ENCODE data around the gene CYB561.

CYB561 gene

DNA sequence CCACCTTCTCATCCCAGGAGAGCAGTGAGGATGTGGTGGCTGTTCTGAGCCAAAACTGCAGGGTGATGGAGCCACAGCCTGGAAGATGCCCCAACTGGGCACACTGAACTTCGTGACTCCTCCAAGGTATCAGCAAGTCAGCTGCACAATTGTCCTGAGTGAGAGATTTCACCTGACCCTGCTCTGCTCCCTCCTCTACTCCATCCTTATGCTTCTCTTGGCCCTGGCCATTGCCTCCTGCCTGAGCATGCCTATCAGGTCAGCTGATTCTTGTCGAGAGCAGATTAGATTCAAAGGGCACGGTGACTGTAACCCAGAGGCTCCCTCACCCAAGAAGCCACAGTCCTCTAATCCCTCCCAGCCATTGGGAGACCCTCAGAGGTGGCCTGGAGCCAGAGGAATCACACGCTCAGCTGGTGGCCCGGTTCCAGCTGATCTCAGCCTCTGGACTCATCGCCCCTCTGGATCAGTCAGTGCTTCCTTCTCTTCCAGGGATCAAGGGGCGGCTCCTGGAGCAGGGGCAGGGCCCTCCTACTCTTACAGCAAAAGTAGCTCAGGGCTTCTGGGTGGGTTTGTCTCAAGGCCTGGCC lies 7.0 kb upstream of the CYB561 start:
- FAIRE-seq, result no peak
- no peak for DNase-seq (ENCODE audit: extremely low spot score, insufficient read length, low read depth)

GRCh38 chr17:63452046-63452961 lies 6.2 kb upstream of the CYB561 start:
- DNase-seq (ENCODE audit: extremely low spot score, insufficient read length, low read depth), result no peak
- no peak for FAIRE-seq

- DNase-seq (ENCODE audit: extremely low spot score, insufficient read length, low read depth) (no peak), FAIRE-seq (no peak)
These were observed 5.0 kb upstream of the CYB561 start for GRCh38 chr17:63451150-63451549.

DNA sequence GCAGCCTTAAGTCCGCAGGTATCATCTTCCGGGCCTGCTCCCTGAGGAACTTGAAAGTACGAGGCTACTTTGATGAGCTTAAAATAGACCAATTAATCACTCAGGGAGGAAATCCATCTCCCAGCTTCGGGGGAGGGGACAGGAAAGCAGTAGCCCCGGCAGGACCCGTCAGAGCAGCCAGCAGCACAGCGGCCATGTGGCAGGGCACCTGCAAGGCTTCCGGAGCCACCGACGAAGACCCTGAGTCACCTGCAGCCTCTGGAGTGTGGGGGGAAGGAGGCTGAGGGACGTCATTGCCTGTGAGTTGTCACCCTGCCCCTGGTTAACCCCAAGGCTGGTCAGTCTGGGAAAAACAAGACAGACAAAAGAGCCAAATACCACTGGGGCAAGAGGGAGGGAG lies 4.4 kb upstream of the CYB561 start:
- FAIRE-seq (no peak), DNase-seq (ENCODE audit: extremely low spot score, insufficient read length, low read depth) (no peak)

DNA sequence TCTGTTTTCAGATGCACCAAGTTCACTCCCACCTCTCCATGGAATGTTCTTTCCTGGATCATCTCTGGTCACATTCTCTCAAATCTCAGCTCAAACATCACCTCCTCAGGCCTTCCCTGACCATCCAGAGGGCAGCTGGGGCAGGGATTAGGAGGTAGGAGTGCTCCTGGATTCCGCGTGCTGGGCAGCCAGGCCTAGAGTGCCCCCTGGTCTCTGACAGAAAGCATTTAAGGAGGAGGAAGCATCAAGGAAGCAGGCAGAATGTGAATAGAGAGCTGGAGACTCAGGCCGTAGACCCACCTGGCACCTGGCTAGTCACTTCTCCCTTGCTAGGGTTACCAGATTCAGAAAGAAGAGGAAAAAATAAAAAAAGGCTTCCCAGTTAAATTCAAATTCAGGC lies 2.5 kb upstream of the CYB561 start:
- no peak for FAIRE-seq
- DNase-seq (ENCODE audit: extremely low spot score, insufficient read length, low read depth), result no peak

DNA sequence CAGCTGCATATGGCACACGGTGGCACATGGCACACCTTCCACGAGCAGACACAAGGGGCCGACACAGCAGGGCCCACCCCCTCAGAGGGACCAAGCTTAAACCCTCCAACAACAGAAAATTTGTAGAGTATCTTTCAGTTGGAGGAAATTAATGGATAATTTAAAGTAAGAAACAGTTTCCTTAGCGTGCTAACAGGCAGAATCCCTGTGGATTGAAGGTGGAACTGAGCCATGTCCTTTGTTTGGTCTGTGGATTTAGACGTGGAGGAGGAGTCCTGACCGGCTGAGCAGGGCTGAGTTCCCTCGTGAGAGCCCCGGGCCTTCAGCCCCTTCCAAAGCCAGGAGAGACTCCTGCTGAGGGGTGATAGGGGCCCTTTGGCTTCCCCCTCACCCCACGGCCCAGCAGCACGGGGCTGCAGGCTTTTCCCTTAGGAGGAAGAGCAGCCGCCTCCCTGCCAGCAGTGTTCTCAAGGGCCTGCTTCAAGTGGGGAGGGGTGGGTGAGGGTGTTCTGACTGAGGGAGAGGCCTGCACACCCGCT lies 1.4 kb upstream of the CYB561 start:
- no peak for FAIRE-seq

GRCh38 chr17:63446753-63447470 lies 806 bp upstream of the CYB561 start:
- peak; percentile 43 for DNase-seq (ENCODE audit: extremely low spot score, insufficient read length, low read depth)

More for the DNA sequence above, 1.4 kb upstream of the CYB561 start:
- no peak for DNase-seq (ENCODE audit: extremely low spot score, insufficient read length, low read depth)

DNA sequence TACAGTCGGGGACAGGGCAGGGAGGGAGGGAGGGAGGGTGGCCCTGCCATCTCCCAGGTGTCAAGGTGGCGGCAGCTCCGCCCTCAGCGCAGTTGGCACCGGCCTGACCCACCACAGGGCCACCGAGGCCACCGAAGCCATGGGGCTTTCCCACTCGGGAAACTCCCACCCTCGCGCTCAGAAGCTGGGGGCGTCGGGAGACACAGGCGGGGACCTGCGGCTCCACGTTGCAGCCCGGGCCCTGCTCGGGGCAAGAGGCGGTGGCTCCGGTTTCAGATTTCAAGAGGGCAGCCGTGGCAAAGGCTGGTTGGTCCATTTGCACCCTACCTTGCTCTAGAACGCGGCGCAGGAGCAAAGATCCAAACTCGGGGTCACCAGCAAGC lies 544 bp downstream of the CYB561 start:
- DNase-seq (ENCODE audit: extremely low spot score, insufficient read length, low read depth) (no peak), FAIRE-seq (no peak)

More at GRCh38 chr17:63446753-63447470, 806 bp upstream of the CYB561 start:
- FAIRE-seq, result no peak

GRCh38 chr17:63445065-63445464 lies 1.0 kb downstream of the CYB561 start:
- DNase-seq (ENCODE audit: extremely low spot score, insufficient read length, low read depth) (no peak), FAIRE-seq (no peak)

DNA sequence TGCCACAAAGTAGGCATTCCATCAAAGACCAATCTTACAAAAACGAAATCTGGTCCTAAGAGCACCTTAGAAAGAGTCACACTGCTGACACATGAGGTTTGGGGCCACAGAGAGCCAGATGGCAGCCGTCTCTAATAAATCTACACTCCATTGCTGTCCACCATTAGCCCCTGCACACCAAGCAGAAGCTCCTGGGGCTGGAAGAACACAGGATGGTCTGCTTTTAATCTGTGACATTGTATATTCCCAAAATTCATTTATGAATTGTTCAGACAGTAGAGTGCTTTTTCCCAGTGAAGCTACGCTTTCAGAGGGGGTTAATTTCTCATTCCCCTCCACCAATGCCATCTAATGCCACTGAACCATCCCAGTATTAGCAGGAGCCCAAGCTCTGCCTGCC lies 1.6 kb downstream of the CYB561 start:
- no peak for DNase-seq (ENCODE audit: extremely low spot score, insufficient read length, low read depth)
- no peak for FAIRE-seq

GRCh38 chr17:63443053-63443452 lies 3.1 kb downstream of the CYB561 start:
- no peak for DNase-seq (ENCODE audit: extremely low spot score, insufficient read length, low read depth)
- no peak for FAIRE-seq

- FAIRE-seq (no peak), DNase-seq (ENCODE audit: extremely low spot score, insufficient read length, low read depth) (no peak)
These were observed 3.5 kb downstream of the CYB561 start for GRCh38 chr17:63442549-63443035.

DNA sequence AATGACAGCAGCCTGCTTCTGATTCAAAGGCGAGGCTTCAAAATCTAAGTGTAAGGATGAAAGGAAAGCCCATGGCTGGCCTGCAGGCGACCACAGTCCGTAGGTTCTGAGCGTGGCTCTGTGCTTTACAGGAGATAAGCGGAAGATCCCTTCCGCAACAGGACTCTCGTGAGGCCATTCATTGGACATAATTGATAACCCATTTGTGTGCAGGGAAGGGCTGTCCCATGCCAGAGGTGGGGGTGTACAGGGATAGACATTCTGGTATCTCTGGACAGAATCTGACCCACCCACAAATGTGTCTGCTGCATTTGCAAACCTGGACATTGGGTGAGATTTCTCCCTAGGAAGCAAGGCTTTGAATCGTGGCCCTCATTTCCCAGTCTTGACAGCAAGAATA lies 4.0 kb downstream of the CYB561 start:
- no peak for FAIRE-seq
- no peak for DNase-seq (ENCODE audit: extremely low spot score, insufficient read length, low read depth)

- DNase-seq (ENCODE audit: extremely low spot score, insufficient read length, low read depth), result no peak
- FAIRE-seq, result no peak
These were observed 4.5 kb downstream of the CYB561 start for GRCh38 chr17:63441654-63442053.

GRCh38 chr17:63440770-63441335 lies 5.3 kb downstream of the CYB561 start:
- DNase-seq (ENCODE audit: extremely low spot score, insufficient read length, low read depth) (no peak), FAIRE-seq (no peak)

- FAIRE-seq, result no peak
- DNase-seq (ENCODE audit: extremely low spot score, insufficient read length, low read depth), result no peak
These were observed 5.9 kb downstream of the CYB561 start for GRCh38 chr17:63440127-63440769.

GRCh38 chr17:63439687-63440086 lies 6.4 kb downstream of the CYB561 start:
- no peak for FAIRE-seq
- no peak for DNase-seq (ENCODE audit: extremely low spot score, insufficient read length, low read depth)

GRCh38 chr17:63438092-63439051 lies 7.7 kb downstream of the CYB561 start:
- FAIRE-seq (no peak), DNase-seq (ENCODE audit: extremely low spot score, insufficient read length, low read depth) (no peak)

Data from GM18507 (cell line).